GM23338 (cell line): ENCODE results near the gene LPAR4.

Experiments used
- CTCF ChIP-seq, 2 experiments: fragments of 200-600 bp in 1 of 2; sonication (generic) in 1 of 2; conservative IDR thresholded peaks; 2 replicates each; pipeline versions ENCODE4 v1.5.1 to v1.6.1; 2016 to 2017; ENCODE audit warnings: antibody characterized with exemption in 2 of 2, low read depth in 2 of 2, mild to moderate bottlenecking in 2 of 2, moderate library complexity in 1 of 2
- REST ChIP-seq: IDR thresholded peaks from one replicate; pipeline ENCODE4 v1.6.1; 2018; ENCODE audit warnings: antibody characterized with exemption; ENCODE audit not compliant: unreplicated experiment

- TF ChIP-seq CTCF (conservative IDR thresholded peaks at IDR 0.05; ENCODE audit: low read depth in 2 of 2) (no peak), REST (no peak)
Observed at GRCh38 chrX:78710171-78710570, 37.3 kb upstream of the LPAR4 start.
